GM12878 (cell line): ENCODE data around the gene COL4A3. TPM values are rescaled to one million over a fixed set of nuclear protein-coding genes. Genes with fewer than 3 reads are reported as not detected.
A peak's percentile ranks its signal among the peaks of the same experiment; 100 is the strongest.

Experiments
- ATAC-seq: fragments of 200-7000 bp; cut with Tn5 transposase; 3 replicates; pipeline ENCODE4 v1.9.1; 2020; ENCODE audit warnings: mild to moderate bottlenecking, moderate library complexity
- BruUV-seq: library from RNA; stranded (reverse); fragments of 400-500 nt; replicated peaks from 2 replicates; lab custom pipeline; 2021; lab: Mats Ljungman, UMichigan
- CTCF ChIA-PET: fragments of 300-600 bp; sonication (Branson Sonifier 250); formaldehyde crosslinking; extraction: SDS; loops from one replicate; lab custom pipeline; 2021; ENCODE audit warnings: inconsistent platforms; lab: Yijun Ruan, JAX
- POLR2A ChIA-PET: fragments of 350-600 bp; formaldehyde crosslinking; extraction: SDS; loops from one replicate; lab custom pipeline; 2021; ENCODE audit warnings: inconsistent platforms; lab: Charles Lee
- RAD21 ChIA-PET: fragments of 300-600 bp; sonication (Branson Sonifier 250); formaldehyde crosslinking; loops from one replicate; lab custom pipeline; 2023; ENCODE audit warnings: antibody characterized with exemption; ENCODE audit not compliant: unreplicated experiment; lab: Charles Lee
- SMC1A ChIA-PET: fragments of 300-600 bp; sonication (Branson Sonifier 250); formaldehyde crosslinking; loops from one replicate; lab custom pipeline; 2023; ENCODE audit not compliant: unreplicated experiment, uncharacterized antibody; lab: Charles Lee
- DNase-seq: peaks from one replicate; pipeline ENCODE4 v3.0.0-alpha.2; 2011; ENCODE audit warnings: low read depth, low spot score
- FAIRE-seq: peaks from 3 replicates; lab custom pipeline; 2011; peaks lifted over from hg19 to GRCh38; lab: Jason Lieb, UNC
- H2AFZ ChIP-seq: 2 replicates; pipeline ENCODE4 v1.6.0; 2011; ENCODE audit warnings: low read depth, low read length, control low read depth; ENCODE audit not compliant: control insufficient read depth
- H3K27ac ChIP-seq: 2 replicates; pipeline ENCODE4 v1.5.1; 2011; ENCODE audit warnings: control low read depth; ENCODE audit not compliant: control insufficient read depth, insufficient read depth
- H3K27me3 ChIP-seq, 2 experiments: replicated peaks in 1 of 2; 2 replicates each; pipeline versions ENCODE4 v1.6.0 to v1.6.1; 2011; ENCODE audit warnings: low read length in 1 of 2; ENCODE audit not compliant: control insufficient read depth in 2 of 2, insufficient read depth in 2 of 2
- H3K36me3 ChIP-seq, 2 experiments: 2 replicates each; pipeline ENCODE4 v1.5.1; 2011; ENCODE audit warnings: low read length in 1 of 2; ENCODE audit not compliant: control insufficient read depth in 2 of 2, insufficient read depth in 2 of 2
- H3K4me1 ChIP-seq: 2 replicates; pipeline ENCODE4 v1.6.1; 2011; ENCODE audit warnings: mild to moderate bottlenecking, low read length, moderate library complexity, mixed read lengths; ENCODE audit not compliant: control insufficient read depth, insufficient read depth
- H3K4me2 ChIP-seq: 2 replicates; pipeline ENCODE4 v1.6.0; 2011; ENCODE audit warnings: control low read depth; ENCODE audit not compliant: control insufficient read depth, insufficient read depth
- H3K4me3 ChIP-seq: fragments of 200-600 bp; sonication (generic); 2 replicates; pipeline ENCODE4 v1.5.1; 2016
- H3K79me2 ChIP-seq: 2 replicates; pipeline ENCODE4 v1.6.0; 2011; ENCODE audit warnings: low read length; ENCODE audit not compliant: control insufficient read depth, insufficient read depth
- H3K9ac ChIP-seq: 2 replicates; pipeline ENCODE4 v1.8.0; 2011; ENCODE audit warnings: low read length, control low read depth, mixed read lengths; ENCODE audit not compliant: control insufficient read depth, insufficient read depth
- H3K9me3 ChIP-seq: replicated peaks from 3 replicates; pipeline ENCODE4 v1.5.1; 2011; ENCODE audit warnings: mild to moderate bottlenecking, low read length; ENCODE audit not compliant: control insufficient read depth, insufficient read depth
- H4K20me1 ChIP-seq: 2 replicates; pipeline ENCODE4 v1.6.0; 2011; ENCODE audit not compliant: control insufficient read depth, insufficient read depth
- ATF7 ChIP-seq: fragments of 450-650 bp; IDR thresholded peaks from 2 replicates; pipeline ENCODE4 v1.6.1; 2016; ENCODE audit warnings: low read depth, mild to moderate bottlenecking
- CHD2 ChIP-seq: IDR thresholded peaks from 2 replicates; pipeline ENCODE4 v1.6.1; 2011; ENCODE audit warnings: low read depth, low read length, improper control_type of control experiment, borderline replicate concordance
- GATAD2B ChIP-seq: fragments of 450-650 bp; conservative IDR thresholded peaks from 2 replicates; pipeline ENCODE4 v1.6.1; 2017; ENCODE audit warnings: low read depth, mild to moderate bottlenecking, moderate library complexity
- HCFC1 ChIP-seq: fragments of 150-350 bp; IDR thresholded peaks from 2 replicates; pipeline ENCODE4 v1.6.1; 2014; ENCODE audit warnings: low read length
- IKZF1 ChIP-seq: fragments of 450-650 bp; conservative IDR thresholded peaks from 2 replicates; pipeline ENCODE4 v1.6.1; 2017; ENCODE audit warnings: antibody characterized with exemption, mild to moderate bottlenecking
- MXI1 ChIP-seq: fragments of 150-350 bp; IDR thresholded peaks from 2 replicates; pipeline ENCODE4 v1.6.1; 2011; ENCODE audit warnings: low read depth, mild to moderate bottlenecking, inconsistent platforms, low read length, improper control_type of control experiment
- RBBP5 ChIP-seq: fragments of 200-600 bp; sonication (generic); conservative IDR thresholded peaks from 2 replicates; pipeline ENCODE4 v1.6.1; 2016
- RELB ChIP-seq: fragments of 450-650 bp; IDR thresholded peaks from 2 replicates; pipeline ENCODE4 v1.6.1; 2017; ENCODE audit warnings: low read depth, mild to moderate bottlenecking, moderate library complexity
- REST ChIP-seq: IDR thresholded peaks from 2 replicates; pipeline ENCODE4 v1.6.1; 2012; ENCODE audit warnings: mild to moderate bottlenecking, low read depth, low read length
- SP1 ChIP-seq: IDR thresholded peaks from one replicate; pipeline ENCODE4 v1.6.1; 2011; ENCODE audit warnings: low read depth, low read length
- SPI1 ChIP-seq: IDR thresholded peaks from 2 replicates; pipeline ENCODE4 v1.6.1; 2011; ENCODE audit warnings: low read depth, mild to moderate bottlenecking, low read length, moderate library complexity, borderline replicate concordance; ENCODE audit not compliant: insufficient read depth
- TCF7 ChIP-seq: IDR thresholded peaks from 2 replicates; pipeline ENCODE4 v1.6.1; 2014; ENCODE audit warnings: antibody characterized with exemption, borderline replicate concordance
- ZZZ3 ChIP-seq: IDR thresholded peaks from 2 replicates; pipeline ENCODE4 v1.6.1; 2011; ENCODE audit warnings: low read depth; ENCODE audit not compliant: control insufficient read depth, insufficient read length
- WGBS: methylation state at CpG from one replicate; pipeline ENCODE4 v1.1.6; 2016; ENCODE audit warnings: low lambda C conversion rate; ENCODE audit not compliant: insufficient replicate concordance, insufficient coverage; ENCODE audit errors: missing lambda C conversion rate; 5-methylcytosine and 5-hydroxymethylcytosine counted together
- in situ Hi-C: fragments of 300-500 bp; cut with MboI; formaldehyde crosslinking; loops from 9 replicates; pipeline ENCODE4 v1.14.3; 2018; ENCODE audit warnings: mixed read lengths
- intact Hi-C: fragments of 100-400 bp; cut with micrococcal nuclease; formaldehyde crosslinking; loops from one replicate; pipeline ENCODE4 v1.14.2; 2022; ENCODE audit not compliant: unreplicated experiment
- polyA plus RNA-seq, 11 experiments: library from polyadenylated mRNA; depleted of rRNA in 4 of 11; unstranded in 6 of 11; stranded (reverse) in 5 of 11; fragments of >200 nt; fragmentation: Nextera tagmentation in 4 of 11; fragmentation: Illumina TruSeq in 1 of 11; extraction: Ambion mirVana in 4 of 11; extraction: Trizol in 1 of 11; gene quantifications; 1 replicate in 1 of 11; 2 replicates in 10 of 11; pipeline versions ENCODE4 v1.2.1 to v1.2.3, GENCODE V29; 2011 to 2016; ENCODE audit warnings: inconsistent platforms in 2 of 11, missing spikeins in 2 of 11, low read depth in 1 of 11
- total RNA-seq, 4 experiments: library from RNA; depleted of rRNA in 3 of 4; stranded (reverse); fragments of >200 nt in 3 of 4; fragmentation: Illumina TruSeq in 1 of 4; extraction: Trizol in 1 of 4; gene quantifications; 2 replicates each; pipeline versions ENCODE4 v1.2.1 to v1.2.3, GENCODE V29; 2013 to 2021

Gene COL4A3
- total and polyA plus RNA-seq, 10 of the 15 experiments (the other 5 are each of a cell fraction or from before 2014, with no cell fraction given) = 0.34 to 10.5 (median 3.8) TPM

- Histone ChIP-seq H3K4me3 (no peak overlapping the region), H3K4me1 (no peaks in the 10 kb centered on the region)
- SMC1A ChIA-PET = interaction anchor here (1.2 to 2.0 kb wide), 3 partner anchors 10 to 370 kb away, joined by 3 to 4 read pairs (median 3); no protein-coding TSS in a partner anchor
These were observed 179.8 kb downstream of the COL4A3 start for GRCh38 chr2:227344231-227344630.

DNA sequence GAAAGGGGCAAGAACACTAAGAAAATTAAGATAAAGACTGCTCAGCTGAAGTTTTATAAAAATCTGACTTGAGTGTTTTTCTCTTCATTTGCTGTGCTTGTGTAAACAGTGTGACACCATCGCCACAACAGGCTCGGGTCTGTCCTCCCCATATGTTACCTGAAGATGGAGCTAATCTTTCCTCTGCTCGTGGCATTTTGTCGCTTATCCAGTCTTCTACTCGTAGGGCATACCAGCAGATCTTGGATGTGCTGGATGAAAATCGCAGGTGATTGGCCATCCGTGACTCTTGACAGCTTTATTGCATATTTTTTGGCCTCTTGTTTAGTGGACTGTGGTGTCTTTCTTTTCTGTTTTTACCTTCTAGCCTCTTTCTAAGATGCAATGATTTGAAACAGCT is 182.7 kb downstream of the COL4A3 start:
- WGBS = 96% methylated on average over 7 of the region's 7 CpGs
- intact Hi-C loops = no loop called here
- TF ChIP-seq HCFC1 (no peak), RBBP5 (no peak), SP1 (no peak), GATAD2B (no peak), ATF7 (no peak), CHD2 (no peak), TCF7 (no peak), ZZZ3 (no peak), REST (no peak), MXI1 (no peak), SPI1 (no peak), RELB (no peak)

More at GRCh38 chr2:227344231-227344630, 179.8 kb downstream of the COL4A3 start:
- CTCF ChIA-PET = no interaction called here
- WGBS = 98% methylated on average over 2 of the region's 2 CpGs
- RAD21 ChIA-PET = no interaction called here
- no peak overlapping the region for H2AFZ ChIP-seq
- no peak overlapping the region for H3K4me2 ChIP-seq
- ATAC-seq (no peak), DNase-seq (no peak), FAIRE-seq (no peak)
- no TSS peak for BruUV-seq
- TF ChIP-seq IKZF1 (no peak), SPI1 (peak; percentile 29; the same call in 1 of the 2 replicates)
- no peaks in the 10 kb centered on the region for H4K20me1 ChIP-seq
- H3K79me2 ChIP-seq = no peaks in the 10 kb centered on the region; the same call in 1 of the 2 replicates
- no peak overlapping the region for H3K27ac ChIP-seq
- H3K27me3 ChIP-seq = no peaks in the 10 kb centered on the region
- POLR2A ChIA-PET = interaction anchor here (1.2 kb wide), 1 partner anchor 14 kb away, joined by 3 read pairs; no protein-coding TSS in a partner anchor
- in situ Hi-C loops = no loop called here
- H3K36me3 ChIP-seq = peaks cover 0 to 12% of the 10 kb centered on the region in 2 experiments; a peak in 2 of 4 replicates
- no peak overlapping the region for H3K9ac ChIP-seq
- H3K9me3 ChIP-seq = no peaks in the 10 kb centered on the region
- intact Hi-C loops = no loop called here

More for the DNA sequence above, 182.7 kb downstream of the COL4A3 start:
- peaks cover 0 to 7% of the 10 kb centered on the region in 2 experiments; a peak in 2 of 4 replicates for H3K36me3 ChIP-seq
- in situ Hi-C loops = no loop called here
- H3K79me2 ChIP-seq = no peaks in the 10 kb centered on the region
- no peaks in the 10 kb centered on the region; the same call in 1 of the 2 replicates for H3K4me1 ChIP-seq
- SMC1A ChIA-PET = interaction anchor here (0.7 to 3.1 kb wide), 7 partner anchors 11 to 467 kb away, joined by 3 to 11 read pairs (median 8); no protein-coding TSS in a partner anchor
- no peaks in the 10 kb centered on the region for H3K27me3 ChIP-seq
- CTCF ChIA-PET = interaction anchor here (1.1 to 2.2 kb wide), 7 partner anchors 7 to 261 kb away, joined by 3 to 6 read pairs (median 4); no protein-coding TSS in a partner anchor
- no peak overlapping the region for H3K4me3 ChIP-seq
- no peak for ATAC-seq
- H3K27ac ChIP-seq = no peak overlapping the region
- no peak overlapping the region for H3K9ac ChIP-seq
- no peak for FAIRE-seq
- H3K9me3 ChIP-seq = no peaks in the 10 kb centered on the region
- no TSS peak for BruUV-seq
- RAD21 ChIA-PET = interaction anchor here (0.8 to 1.1 kb wide), 2 partner anchors 26 to 58 kb away, joined by 3 read pairs; no protein-coding TSS in a partner anchor
- no peak for DNase-seq
- no peaks in the 10 kb centered on the region for H4K20me1 ChIP-seq
- POLR2A ChIA-PET = no interaction called here
- no peak overlapping the region for H2AFZ ChIP-seq
- H3K4me2 ChIP-seq = no peak overlapping the region
